ENCODE results near the gene CERS3.

DNA sequence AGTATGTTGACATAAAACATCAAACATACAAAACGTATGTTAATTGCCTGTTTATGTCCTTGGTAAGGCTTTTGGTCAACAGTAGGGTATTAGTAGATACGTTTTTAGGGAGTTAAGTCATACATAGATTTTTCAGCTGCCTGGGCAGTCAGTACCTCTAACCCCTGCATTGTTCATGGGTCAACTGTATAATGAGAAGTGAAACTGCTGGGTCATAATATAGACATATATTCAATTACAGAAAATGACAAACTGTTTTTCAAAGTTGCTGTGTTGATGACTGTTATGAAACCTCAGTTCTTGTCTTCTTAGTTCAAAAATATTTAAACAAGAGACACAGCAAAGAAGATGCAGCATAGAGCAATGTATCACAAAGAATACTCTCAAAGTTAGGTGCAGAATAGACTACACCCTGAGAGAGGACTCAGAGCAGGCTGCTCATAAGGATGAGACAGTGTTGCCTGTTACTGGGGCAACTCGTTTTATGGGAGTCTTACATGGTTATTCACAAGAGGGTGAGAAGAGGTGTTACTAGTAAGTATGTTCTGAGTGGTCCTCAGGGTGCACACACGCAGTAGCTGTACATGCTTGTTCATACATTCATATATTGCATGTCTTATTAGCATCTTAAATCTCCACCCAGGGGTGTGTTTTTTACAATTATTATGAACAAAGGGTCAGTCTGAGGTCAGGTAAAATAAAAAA is 133.9 kb downstream of the CERS3 start:
- TF ChIP-seq CTCF (IDR thresholded peaks at IDR 0.05) (no peak), POLR2A (IDR thresholded peaks at IDR 0.05) (no peak), POLR2AphosphoS5 (IDR thresholded peaks at IDR 0.05; ENCODE audit: insufficient read depth in 1 of 2, low read depth in 1 of 2) (no peak)

All from vagina (tissue), 2 donors.